Measurements from ENCODE around the gene DHH.

DHH gene

GRCh38 chr12:49126852-49127763 lies 32.5 kb upstream of the DHH start:
- peak overlapping the region; percentile 96 for H3K27ac Mint-ChIP-seq
- peaks cover 17% of the 10 kb centered on the region for H3K36me3 Mint-ChIP-seq
- no peaks in the 10 kb centered on the region for H3K9me3 Mint-ChIP-seq (ENCODE audit: low read depth)
- peaks cover 32% of the 10 kb centered on the region for H3K4me1 Mint-ChIP-seq (ENCODE audit: low read depth)
- peak overlapping the region; percentile 51 for H3K4me3 Mint-ChIP-seq
- no peaks in the 10 kb centered on the region for H3K27me3 Mint-ChIP-seq

- no peak overlapping the region for H3K4me3 Mint-ChIP-seq
- H3K4me1 Mint-ChIP-seq (ENCODE audit: low read depth), result no peaks in the 10 kb centered on the region
- no peaks in the 10 kb centered on the region for H3K27me3 Mint-ChIP-seq
- no peak overlapping the region for H3K27ac Mint-ChIP-seq
- H3K9me3 Mint-ChIP-seq (ENCODE audit: low read depth), result no peaks in the 10 kb centered on the region
- H3K36me3 Mint-ChIP-seq, result no peaks in the 10 kb centered on the region
These were observed 26.6 kb upstream of the DHH start for GRCh38 chr12:49121047-49121696.

GRCh38 chr12:49111206-49111605 lies 16.6 kb upstream of the DHH start:
- H3K9me3 Mint-ChIP-seq (ENCODE audit: low read depth), result no peaks in the 10 kb centered on the region
- H3K36me3 Mint-ChIP-seq, result no peaks in the 10 kb centered on the region

GRCh38 chr12:49110464-49111155 lies 16.0 kb upstream of the DHH start, which contains the start of gene LMBR1L:
TSS of gene LMBR1L (minus strand) at chr12:49110847. CDS start at chr12:49110555, 292 bp downstream.
- peak within 1 kb of the TSS; percentile 96 for H3K4me3 Mint-ChIP-seq
- no peaks in the 10 kb centered on the region for H3K36me3 Mint-ChIP-seq
- no peaks in the 10 kb centered on the region for H3K9me3 Mint-ChIP-seq (ENCODE audit: low read depth)
- peak within 1 kb of the TSS; percentile 94 for H3K27ac Mint-ChIP-seq
- no peaks in the 10 kb centered on the region for H3K27me3 Mint-ChIP-seq
- H3K4me1 Mint-ChIP-seq (ENCODE audit: low read depth), result peaks cover 36% of the 10 kb centered on the region

More at GRCh38 chr12:49111206-49111605, 16.6 kb upstream of the DHH start:
- Mint-ChIP-seq H3K27me3 (no peaks in the 10 kb centered on the region), H3K27ac (peak overlapping the region; percentile 94), H3K4me1 (ENCODE audit: low read depth) (peaks cover 36% of the 10 kb centered on the region), H3K4me3 (peak overlapping the region; percentile 96)

GRCh38 chr12:49109641-49110463 lies 15.3 kb upstream of the DHH start:
- Mint-ChIP-seq H3K9me3 (ENCODE audit: low read depth) (no peaks in the 10 kb centered on the region), H3K27ac (peak overlapping the region; percentile 94), H3K36me3 (no peaks in the 10 kb centered on the region), H3K27me3 (no peaks in the 10 kb centered on the region), H3K4me3 (peak overlapping the region; percentile 96), H3K4me1 (ENCODE audit: low read depth) (peaks cover 36% of the 10 kb centered on the region)

- Mint-ChIP-seq H3K9me3 (ENCODE audit: low read depth) (no peaks in the 10 kb centered on the region), H3K4me1 (ENCODE audit: low read depth) (peaks cover 36% of the 10 kb centered on the region), H3K4me3 (peak overlapping the region; percentile 96), H3K27ac (peak overlapping the region; percentile 89), H3K27me3 (no peaks in the 10 kb centered on the region), H3K36me3 (peaks cover 2% of the 10 kb centered on the region)
These were observed 14.4 kb upstream of the DHH start for GRCh38 chr12:49108958-49109404.

GRCh38 chr12:49105504-49106084 lies 11.0 kb upstream of the DHH start:
- Mint-ChIP-seq H3K27me3 (no peaks in the 10 kb centered on the region), H3K4me3 (no peak overlapping the region), H3K4me1 (ENCODE audit: low read depth) (peaks cover 28% of the 10 kb centered on the region), H3K9me3 (ENCODE audit: low read depth) (no peaks in the 10 kb centered on the region), H3K36me3 (peaks cover 2% of the 10 kb centered on the region), H3K27ac (no peak overlapping the region)

- H3K27me3 Mint-ChIP-seq, result no peaks in the 10 kb centered on the region
- no peak overlapping the region for H3K4me3 Mint-ChIP-seq
- peaks cover 24% of the 10 kb centered on the region for H3K4me1 Mint-ChIP-seq (ENCODE audit: low read depth)
- peaks cover 2% of the 10 kb centered on the region for H3K36me3 Mint-ChIP-seq
- no peaks in the 10 kb centered on the region for H3K9me3 Mint-ChIP-seq (ENCODE audit: low read depth)
- no peak overlapping the region for H3K27ac Mint-ChIP-seq
These were observed 10.2 kb upstream of the DHH start for GRCh38 chr12:49104822-49105221.

- H3K4me1 Mint-ChIP-seq (ENCODE audit: low read depth), result peaks cover 1% of the 10 kb centered on the region
- H3K4me3 Mint-ChIP-seq, result no peak overlapping the region
- no peak overlapping the region for H3K27ac Mint-ChIP-seq
- H3K9me3 Mint-ChIP-seq (ENCODE audit: low read depth), result no peaks in the 10 kb centered on the region
- H3K36me3 Mint-ChIP-seq, result peaks cover 4% of the 10 kb centered on the region
- H3K27me3 Mint-ChIP-seq, result no peaks in the 10 kb centered on the region
These were observed 5.8 kb upstream of the DHH start for GRCh38 chr12:49100380-49100779.

GRCh38 chr12:49098703-49099102 lies 4.1 kb upstream of the DHH start:
- peaks cover 13% of the 10 kb centered on the region for H3K4me1 Mint-ChIP-seq (ENCODE audit: low read depth)
- no peaks in the 10 kb centered on the region for H3K9me3 Mint-ChIP-seq (ENCODE audit: low read depth)
- H3K27ac Mint-ChIP-seq, result no peak overlapping the region
- no peak overlapping the region for H3K4me3 Mint-ChIP-seq
- peaks cover 3% of the 10 kb centered on the region for H3K36me3 Mint-ChIP-seq
- peaks cover 7% of the 10 kb centered on the region for H3K27me3 Mint-ChIP-seq

- Mint-ChIP-seq H3K27me3 (peaks cover 11% of the 10 kb centered on the region), H3K4me1 (ENCODE audit: low read depth) (peaks cover 19% of the 10 kb centered on the region), H3K4me3 (no peak overlapping the region), H3K27ac (no peak overlapping the region), H3K36me3 (peaks cover 3% of the 10 kb centered on the region), H3K9me3 (ENCODE audit: low read depth) (no peaks in the 10 kb centered on the region)
These were observed 3.4 kb upstream of the DHH start for GRCh38 chr12:49098035-49098451.

GRCh38 chr12:49097381-49097780 lies 2.8 kb upstream of the DHH start:
- H3K4me1 Mint-ChIP-seq (ENCODE audit: low read depth), result peaks cover 22% of the 10 kb centered on the region
- peaks cover 3% of the 10 kb centered on the region for H3K36me3 Mint-ChIP-seq
- no peak overlapping the region for H3K4me3 Mint-ChIP-seq
- no peaks in the 10 kb centered on the region for H3K9me3 Mint-ChIP-seq (ENCODE audit: low read depth)
- no peak overlapping the region for H3K27ac Mint-ChIP-seq
- peaks cover 11% of the 10 kb centered on the region for H3K27me3 Mint-ChIP-seq

- peaks cover 20% of the 10 kb centered on the region for H3K27me3 Mint-ChIP-seq
- no peak overlapping the region for H3K27ac Mint-ChIP-seq
- H3K36me3 Mint-ChIP-seq, result peaks cover 3% of the 10 kb centered on the region
- H3K9me3 Mint-ChIP-seq (ENCODE audit: low read depth), result no peaks in the 10 kb centered on the region
- H3K4me3 Mint-ChIP-seq, result peak overlapping the region; percentile 27
- H3K4me1 Mint-ChIP-seq (ENCODE audit: low read depth), result peaks cover 34% of the 10 kb centered on the region
These were observed 369 bp upstream of the DHH start for GRCh38 chr12:49094975-49095365.

- Mint-ChIP-seq H3K27me3 (peaks cover 23% of the 10 kb centered on the region), H3K4me3 (peak overlapping the region; percentile 47), H3K4me1 (ENCODE audit: low read depth) (peaks cover 40% of the 10 kb centered on the region), H3K36me3 (peaks cover 3% of the 10 kb centered on the region), H3K9me3 (ENCODE audit: low read depth) (no peaks in the 10 kb centered on the region), H3K27ac (no peak overlapping the region)
These were observed 825 bp downstream of the DHH start for GRCh38 chr12:49093792-49094159.

Measured in activated naive CD8-positive, alpha-beta T cell (primary cell).